Suppressor macrophage treated with lipopolysaccharide for 4 hours (primary cell): ENCODE measurements around the gene CNFN.

Source experiments
- DNase-seq: peaks from one replicate; pipeline ENCODE4 v3.0.0-alpha.2; 2020

Gene CNFN

DNA sequence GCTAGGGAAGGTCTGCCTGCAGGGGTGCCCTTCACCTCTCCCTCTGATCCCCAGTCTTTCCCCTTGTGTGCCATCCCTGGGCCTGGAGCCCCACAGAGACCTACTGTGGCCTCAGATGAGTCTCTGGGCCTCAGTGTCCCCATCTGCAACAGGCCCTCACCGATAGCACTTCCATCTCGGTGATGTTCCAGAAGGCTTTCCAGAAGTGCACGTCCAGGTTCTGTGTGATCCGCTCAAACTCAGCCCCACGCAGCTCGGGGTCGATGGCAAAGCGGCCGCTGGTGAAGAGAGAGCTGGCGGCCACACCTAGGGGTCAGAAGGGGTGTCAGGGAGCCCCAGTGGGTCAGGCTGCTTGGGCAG, 17.7 kb upstream of the CNFN start:
- DNase-seq, result no peak

DNA sequence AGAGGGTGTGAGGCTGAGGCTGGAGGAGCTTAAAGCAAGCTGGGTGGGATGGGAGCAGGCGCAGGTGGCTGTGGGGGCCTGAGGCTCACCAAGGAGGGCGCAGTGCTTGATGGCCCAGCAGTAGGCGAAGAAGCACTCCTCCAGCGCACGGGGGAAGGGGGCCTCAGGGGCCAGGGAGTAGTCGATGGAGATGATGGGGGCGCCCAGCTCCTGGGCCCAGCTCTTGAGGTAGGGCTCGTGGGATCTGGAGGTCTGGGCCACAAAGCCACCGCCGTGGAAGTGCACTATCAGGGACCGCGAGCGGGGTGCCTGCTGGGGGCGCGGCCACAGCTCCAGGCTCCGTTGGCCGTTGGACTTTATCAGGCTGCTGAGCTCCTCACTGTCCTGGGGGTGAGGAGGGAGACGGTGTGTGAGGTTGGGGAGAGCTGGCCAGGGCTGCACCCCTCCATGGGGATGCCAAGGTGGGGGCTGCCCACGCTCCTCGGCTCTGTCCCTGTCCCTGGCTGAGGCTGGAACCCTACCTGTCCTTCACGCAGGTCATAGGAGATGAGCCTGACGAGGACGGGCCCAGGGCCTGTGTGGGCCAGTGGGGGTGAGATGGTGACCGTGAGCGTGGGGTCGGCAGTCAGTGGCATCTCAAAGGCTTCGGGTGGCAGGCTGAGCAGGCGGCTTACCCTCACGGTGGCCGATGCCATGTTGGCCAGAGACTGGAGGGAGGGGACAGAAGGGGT, 17.2 kb upstream of the CNFN start:
- no peak for DNase-seq

DNA sequence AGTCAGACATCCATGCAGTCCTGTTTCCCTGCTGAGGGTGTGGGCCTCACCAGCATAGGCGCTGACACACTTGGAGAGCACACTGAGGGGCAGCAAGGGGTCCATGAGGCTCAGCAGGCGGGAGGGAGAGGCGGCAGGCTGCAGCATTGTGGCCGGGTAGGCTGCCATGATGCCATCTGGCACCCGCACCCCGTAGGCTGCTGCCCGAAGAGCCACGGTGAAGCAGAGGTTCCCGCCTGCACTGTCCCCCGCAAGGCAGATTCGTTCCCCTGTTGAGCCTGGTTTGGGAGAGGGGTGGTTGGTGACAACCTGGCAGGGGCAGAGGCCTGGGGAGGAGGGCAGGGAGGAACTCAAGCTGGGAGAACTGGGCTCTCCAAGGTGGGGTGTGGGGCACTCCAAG, 16.0 kb upstream of the CNFN start:
- no peak for DNase-seq

DNA sequence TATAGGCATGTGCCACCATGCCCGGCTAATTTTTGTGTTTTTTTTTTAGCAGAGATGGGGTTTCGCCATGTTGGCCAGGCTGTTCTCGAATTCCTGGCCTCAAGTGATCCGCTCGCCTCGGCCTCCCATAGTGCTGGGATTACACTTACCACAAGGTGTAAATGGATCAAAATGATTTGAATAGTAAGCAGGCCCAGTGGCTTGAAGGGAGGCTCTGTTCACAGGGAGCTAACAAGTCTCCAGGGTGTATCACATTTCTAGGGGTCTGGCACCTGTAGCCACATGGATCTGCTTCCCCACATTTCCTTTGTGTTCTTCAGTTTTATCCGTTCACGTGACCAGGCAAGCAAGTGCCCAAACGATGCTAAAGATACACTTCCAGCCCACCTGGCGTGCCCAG, 13.5 kb upstream of the CNFN start:
- DNase-seq, result no peak

DNA sequence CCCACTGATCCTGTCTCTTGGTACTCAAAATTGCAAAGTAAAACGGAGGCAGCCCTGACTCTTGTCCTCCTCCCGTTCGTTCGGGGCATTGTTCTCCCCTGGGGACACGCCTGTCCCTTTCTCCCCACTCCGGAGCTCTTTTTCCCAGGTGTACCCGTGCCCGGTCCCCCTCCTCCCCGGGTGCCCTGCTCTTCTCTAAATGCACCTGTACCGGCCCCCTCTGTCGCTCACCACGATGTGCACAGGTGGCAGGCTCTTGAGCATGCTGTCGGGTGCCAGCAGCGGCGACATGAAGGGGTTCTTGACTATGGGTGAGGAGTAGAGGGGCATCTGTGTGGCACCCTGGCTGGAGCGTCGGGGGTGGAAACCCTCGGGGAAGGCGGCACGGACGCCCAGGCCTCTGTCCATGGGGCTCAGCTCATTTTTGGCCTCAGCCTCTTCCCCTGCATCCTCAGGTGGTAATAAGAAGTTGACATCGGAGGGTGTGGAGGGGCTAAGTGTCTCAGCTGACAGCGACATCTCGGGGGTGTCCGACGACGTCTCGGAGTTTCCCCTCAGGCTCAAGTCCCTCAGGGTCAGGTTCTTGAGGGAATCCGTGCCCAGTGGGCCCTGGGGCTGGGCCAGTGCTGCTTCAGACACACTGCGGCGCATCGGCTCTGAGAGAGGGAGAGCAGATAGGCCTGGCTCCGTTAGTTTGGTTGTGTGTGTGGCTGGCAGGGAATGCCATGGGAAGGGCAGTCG, 12.4 kb upstream of the CNFN start:
- no peak for DNase-seq

DNA sequence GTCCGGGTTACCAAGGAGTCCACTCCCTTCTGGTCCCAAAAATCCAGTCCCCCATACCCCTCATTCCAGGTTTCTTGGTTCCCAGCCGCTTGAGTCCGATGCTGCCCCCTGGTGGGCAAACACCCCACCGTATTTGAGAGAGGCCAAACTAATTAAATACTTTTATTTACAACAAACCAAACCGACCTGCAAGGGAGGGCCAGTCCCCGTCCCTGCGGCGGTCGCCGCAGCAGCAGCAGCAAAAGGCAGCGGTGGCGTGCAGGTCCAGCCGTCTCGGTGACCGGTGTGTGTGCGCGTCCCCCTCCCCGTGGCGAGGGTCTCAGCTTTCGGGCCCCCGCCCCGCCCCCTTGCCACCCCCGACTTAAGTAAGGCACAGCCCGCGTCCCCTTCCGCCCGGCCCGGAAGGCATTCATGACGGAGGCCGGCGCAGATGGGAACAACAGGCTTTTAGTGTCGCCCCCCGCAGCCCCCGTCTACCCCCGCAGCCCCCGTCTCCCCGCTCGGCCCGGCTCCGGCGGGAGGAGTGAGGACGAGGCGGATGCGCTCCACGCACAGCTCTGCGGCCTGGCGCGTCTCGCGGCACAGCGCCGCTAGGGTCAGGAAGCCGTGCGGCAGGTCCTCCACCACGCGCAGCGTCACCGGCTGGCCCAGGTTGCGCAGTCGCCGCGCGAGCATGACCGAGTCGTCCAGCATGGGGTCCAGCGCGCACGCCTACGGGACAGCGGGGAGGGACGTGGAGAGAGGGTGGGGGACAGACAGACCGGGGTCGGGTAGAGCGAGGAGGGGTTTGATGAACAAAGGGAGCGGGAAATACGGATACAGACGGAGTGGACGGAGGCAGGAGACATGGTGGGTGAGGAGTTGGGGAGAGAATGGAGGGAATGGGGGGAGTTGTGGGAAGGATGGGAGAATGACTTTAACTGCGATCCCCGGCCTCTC, 11.5 kb upstream of the CNFN start:
- DNase-seq, result peak; percentile 76

DNA sequence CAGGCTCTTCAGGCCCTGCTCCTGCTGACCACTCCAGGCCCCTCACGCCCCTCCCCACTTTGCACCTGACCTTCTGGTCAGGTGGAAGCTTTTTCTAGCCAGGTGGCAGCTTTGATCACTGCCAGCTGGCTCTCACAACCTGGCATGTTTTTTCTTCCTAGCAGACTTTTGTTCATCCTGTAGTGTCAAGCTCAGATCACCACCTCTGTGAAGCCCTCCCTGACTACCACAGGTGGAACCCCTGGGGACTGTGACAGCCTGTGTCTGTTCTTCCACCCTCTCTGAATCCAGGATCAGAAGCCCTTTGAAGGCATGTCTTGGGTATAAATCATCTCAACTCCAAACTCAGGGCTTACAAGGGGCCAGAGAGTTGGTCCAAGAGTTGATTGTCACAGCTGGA, 10.3 kb upstream of the CNFN start:
- DNase-seq, result no peak

DNA sequence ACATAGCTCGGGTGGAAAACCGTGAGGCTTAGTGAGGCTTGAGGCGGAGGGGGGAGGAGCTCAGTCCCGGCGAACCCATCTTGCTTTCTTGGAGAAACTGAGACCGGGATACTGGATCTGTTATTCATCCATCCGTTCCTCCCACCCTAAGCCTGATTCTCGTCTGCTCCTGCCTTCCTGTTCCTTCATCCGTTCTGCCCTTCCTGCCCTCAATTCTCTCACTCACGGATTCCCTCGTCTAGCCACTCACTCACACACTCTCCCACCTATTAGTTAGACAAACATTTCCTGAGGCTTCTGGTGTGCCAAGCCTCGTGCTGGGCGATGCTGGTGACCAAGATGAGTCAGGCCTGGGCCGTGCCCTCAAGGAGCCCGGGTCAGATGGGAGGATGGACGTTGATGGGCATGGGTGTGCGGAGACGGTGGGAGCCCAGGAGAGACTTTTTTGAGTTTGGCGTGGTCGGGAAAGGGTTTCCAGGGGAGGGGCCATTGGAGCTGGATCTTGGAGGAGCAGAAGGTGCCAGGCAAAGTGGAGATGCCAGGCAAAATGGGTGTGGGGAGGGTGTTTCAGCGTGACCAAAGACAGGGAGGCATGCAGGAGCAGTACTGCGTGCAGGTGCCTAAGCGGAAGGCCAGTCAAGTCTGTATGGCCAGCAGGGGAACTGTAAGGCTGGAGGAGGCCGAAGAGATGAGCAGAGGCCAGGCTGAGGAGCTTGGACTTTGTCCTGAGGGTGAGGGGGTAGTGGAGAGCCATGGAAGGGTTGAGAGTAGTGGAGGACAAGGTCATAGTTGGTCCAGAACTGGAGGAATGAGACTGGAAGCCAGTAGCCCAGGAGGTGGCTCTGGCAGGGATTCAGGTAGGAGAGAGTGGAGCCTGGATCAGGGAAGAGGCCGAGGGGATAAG, 7.4 kb upstream of the CNFN start:
- DNase-seq, result peak; percentile 13

DNA sequence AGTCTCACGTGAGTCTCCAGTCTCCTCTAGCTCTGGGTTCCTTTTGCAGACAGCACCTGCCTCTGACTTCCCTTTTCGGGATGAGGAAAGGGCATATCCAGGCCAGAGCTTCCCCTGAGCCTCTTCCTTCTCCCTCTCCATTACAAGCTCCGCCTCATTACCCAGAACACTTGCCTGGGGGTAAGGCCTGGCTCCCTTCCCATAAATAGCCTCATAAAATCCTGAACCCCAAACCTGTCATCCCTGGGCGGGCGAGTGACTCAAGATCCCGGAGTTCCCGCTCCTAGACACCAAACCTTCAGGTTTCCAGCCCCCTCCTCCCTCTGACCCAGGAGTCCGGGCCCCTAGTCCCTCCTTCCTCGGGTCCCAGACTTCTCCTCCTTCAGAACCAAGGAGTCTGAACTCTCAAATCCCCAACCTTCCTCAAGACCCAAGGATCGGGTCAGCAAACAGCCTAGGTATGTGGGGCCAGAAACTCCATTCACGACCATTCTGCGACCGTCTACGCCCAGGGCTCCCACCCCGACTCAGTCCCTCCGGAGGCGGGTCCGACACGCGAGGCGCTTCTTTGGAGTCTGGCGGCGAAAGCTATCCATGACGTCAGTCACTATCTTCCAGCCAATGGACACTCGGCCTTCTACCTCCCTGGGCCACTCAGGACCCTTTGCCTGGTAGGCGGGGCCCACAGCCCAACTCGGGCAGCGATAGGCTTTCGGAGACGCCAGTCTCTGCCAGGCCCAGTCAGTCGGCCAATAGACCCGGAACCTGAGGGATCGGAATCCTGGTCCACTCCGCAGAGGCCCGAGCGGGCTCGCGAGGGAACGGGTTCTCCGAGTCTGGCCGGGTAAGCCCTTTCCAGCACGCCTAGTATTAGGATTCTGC, 6.5 kb upstream of the CNFN start:
- peak; percentile 99 for DNase-seq

DNA sequence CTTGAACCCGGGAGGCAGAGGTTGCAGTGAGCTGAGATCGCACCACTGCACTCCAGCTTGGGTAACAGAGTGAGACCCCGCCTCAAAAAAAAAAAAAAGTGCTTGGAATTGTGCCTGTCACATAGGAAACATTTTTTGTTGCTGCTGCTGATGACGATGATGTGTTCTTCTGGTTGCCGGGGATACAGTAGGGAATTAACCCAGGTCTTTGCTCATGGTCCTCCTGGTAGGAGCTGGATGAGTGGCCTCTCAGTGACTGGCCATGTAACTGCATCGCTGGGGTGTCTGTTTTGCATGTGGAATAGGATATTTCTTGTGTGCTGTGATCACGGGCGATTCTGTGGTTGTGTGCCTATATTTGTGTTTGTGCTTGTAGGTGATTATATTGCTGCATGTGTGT, 4.7 kb upstream of the CNFN start:
- no peak for DNase-seq

DNA sequence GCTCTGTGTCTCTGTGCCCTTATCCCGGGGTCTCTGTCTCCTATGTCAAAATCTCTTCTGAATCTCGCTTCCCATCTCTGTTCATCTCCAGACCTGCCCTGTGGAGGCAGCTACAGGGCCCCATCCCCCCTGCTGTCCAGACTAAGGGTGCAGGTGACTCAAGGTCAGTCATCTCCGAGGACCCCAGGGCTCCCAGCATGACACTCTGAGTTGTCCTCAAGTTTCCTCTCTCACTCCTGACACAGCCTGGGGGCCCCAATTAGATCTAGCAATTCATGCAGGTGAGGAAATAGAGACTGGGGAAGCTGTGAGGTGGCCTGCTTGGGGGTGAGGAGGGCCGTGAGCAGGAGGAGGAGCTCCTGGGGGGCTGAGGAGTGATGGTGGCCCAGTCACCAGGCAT, 2.1 kb upstream of the CNFN start:
- no peak for DNase-seq

DNA sequence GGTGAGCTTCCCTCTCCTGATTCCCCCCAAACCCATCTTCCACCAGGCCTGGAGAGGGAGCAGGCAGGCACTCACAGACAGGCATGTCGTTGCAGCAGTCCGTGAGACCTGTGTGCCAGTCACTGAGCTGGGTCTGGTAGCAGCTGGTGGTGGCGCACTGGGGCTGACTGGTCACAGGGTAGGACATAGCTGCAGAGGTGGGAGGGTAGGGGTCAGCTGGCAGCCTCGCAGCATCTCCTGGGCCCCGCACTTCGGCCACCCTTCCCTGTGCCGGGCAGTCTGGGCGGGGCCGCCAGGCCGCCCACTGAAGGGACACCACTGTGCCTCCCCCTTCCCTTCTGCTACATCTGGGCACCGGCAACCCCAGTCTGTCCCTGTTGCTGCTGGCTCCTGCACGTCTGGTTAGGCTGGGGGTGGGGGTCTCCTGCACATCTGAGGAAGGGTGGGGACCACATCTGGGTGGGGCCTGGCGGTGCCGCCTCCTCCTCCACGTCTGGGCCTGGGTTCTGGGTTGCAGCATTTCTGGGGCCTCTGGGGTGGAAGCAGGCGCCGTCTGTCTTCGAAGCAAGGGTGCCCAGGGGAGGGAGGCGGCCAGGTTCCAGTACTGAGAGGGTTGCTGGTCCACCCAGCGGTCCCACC, 1.1 kb downstream of the CNFN start:
- DNase-seq, result no peak

DNA sequence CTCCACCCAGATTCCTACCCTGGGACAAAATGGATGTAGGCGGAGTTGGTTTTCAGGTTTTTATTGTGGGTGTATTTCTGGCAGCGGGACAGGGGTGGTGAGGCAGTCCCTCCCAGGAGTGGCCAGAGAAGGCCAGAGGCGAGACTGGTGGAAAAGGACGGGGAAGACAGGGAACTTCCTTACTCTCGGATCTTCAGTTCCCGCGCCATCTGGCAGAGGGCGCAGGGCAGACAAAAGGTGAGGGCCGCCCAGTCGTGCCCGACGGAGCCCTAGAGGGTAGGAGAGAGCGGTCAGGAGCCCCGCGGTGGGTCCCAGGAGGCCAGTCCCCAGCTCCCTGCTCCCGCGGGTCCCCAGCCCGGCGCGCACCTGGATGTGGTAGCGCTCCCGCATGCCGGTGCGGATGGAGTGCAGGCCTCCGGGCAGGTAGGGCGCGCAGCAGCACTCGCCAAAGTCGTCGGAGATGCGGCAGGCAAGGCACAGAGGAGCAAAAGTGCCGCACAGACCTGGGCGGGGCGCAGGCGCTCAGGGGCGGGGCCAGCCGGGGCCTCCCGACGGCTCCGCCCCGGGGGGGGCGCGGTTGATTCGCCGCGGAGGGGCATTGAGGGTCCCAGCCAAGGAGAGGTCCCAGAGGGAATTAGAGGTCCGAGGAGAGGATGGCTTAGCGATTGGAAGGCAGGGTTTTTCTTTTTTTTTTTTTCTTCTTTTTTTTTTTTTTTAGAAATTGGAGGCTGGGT, 3.0 kb downstream of the CNFN start:
- peak; percentile 71 for DNase-seq

DNA sequence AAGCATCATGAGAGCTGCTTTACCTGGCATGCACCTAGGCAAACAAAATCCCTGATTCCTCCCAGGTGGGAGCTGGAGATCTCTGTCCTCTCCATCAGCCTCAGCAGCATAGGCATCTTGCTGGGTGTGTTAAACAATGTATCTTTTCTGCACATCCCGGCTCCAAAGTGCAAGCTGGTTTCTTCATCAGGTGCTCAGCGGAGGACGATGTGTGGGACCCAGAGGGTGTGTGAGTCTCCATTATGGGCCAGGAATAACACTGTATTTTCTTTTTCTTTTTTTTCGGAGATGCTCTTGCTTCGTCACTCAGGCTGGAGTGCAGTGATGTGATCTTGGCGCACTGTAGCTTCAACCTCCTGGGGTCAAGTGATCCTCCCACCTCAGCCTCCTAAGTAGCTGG, 9.9 kb downstream of the CNFN start:
- DNase-seq, result no peak

DNA sequence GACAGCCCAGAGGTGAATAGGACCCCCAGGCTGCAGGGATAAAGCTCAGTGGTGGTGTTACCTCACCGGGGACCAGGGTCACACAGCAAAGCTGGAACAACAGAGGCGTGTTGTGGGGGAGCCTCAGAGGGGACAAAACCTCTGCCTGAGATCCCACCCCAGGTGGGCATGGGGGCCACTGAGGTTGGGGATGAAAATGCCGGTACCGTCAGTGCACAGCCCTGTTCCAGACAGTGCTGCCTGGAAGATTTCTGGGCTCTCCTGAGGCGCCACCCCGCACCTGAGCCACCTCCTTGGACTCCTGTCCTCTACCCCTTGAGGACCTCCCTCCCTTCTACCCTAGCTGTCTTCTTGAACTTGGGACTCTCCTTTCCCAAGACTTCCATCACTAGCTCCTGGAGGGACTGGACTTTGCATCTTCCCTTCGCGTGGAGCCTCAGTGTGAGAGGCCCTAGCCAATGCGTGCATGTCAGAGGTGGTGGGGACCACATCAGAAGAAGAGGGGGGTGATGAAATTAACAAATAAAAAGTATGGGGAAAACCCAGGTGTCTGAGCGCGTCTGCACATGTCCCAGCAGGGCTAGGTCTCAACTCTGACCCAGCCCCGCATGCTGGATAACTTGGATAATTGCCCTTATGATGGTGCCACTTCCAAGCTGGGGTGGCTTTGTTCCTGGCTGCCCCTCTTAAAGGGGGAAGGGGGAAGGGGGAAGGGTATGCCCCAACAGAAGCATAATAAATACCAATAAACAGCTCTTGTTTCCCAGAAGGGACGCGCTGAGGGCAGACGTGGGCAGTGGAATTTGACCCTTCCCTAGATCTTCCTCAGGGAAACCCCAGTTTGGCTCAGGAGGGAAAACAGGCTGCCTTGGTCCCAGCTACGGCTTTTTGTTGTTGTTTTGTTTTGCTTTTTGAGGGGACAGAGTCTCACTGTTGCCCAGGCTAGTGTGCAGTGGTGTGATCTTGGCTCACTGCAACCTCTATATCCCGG, 11.6 kb downstream of the CNFN start:
- DNase-seq, result no peak

DNA sequence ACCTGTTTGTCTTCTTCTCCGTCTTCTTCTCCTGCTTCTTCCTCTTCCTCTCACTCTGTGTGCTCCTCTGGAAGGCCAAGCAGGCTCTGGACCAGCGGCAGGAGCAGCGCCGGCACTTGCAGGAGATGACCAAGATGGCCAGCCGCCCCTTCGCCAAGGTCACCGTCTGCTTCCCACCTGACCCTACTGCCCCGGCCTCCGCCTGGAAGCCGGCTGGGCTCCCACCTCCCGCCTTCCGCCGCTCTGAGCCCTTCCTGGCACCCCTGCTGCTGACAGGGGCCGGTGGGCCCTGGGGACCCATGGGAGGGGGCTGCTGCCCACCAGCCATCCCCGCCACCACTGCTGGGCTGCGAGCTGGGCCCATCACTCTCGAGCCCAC, 13.9 kb downstream of the CNFN start:
- DNase-seq, result no peak

DNA sequence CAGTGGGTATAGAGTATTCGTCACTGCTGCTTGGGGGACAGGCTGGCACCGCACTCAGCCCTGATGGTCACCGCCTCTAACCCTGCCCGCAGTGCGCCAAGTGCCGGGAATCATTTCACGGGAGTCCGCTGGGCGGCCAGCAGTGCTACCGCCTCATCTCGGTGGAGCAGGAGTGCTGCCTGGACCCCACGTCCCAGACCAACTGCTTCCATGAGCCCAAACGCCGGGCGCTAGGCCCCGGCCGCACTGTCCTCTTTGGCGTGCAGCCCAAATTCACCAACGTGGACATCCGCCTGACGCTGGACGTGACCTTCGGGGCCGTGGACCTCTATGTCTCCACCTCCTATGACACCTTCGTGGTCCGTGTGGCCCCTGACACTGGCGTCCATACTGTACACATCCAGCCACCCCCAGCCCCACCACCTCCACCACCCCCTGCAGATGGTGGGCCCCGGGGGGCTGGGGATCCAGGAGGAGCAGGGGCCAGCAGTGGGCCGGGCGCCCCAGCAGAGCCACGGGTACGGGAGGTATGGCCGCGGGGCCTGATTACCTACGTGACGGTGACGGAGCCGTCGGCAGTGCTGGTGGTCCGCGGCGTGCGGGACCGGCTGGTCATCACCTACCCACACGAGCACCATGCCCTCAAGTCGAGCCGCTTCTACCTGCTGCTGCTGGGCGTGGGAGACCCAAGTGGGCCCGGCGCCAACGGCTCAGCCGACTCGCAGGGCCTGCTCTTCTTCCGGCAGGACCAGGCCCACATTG, 14.5 kb downstream of the CNFN start:
- no peak for DNase-seq

DNA sequence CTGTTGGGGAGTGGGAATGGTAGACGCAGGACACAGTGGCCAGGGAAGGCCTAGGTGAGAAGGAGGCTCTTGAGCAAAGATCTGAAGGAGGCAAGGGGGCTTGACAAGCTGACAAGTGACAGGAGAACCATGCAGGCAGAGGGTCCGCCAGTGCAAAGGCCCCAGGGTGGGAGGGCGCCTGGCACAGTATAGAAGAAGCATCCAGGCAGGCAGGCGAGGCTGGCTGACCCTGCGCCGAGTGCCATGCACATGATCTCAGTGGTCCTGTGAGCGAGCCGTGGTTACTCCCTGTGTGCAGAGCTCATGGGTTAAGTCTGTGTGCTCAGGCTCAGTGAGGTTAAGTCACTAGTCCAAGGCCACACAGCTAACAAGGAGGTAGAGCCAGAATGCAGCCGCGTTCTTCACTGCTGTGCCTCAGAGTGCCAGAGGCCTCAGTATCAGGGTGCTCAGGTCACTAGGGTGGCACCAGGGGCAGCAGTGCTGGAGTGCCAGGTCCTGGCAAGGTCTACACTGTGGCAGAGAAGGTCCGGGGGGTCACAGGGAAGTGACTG, 15.2 kb downstream of the CNFN start:
- no peak for DNase-seq
